Chondrocyte (in vitro differentiated cells): ENCODE data around the gene KRTAP2-2. TPM values are rescaled to one million over a fixed set of nuclear protein-coding genes. Genes with fewer than 3 reads are reported as not detected.
"Not testable (repeated sequence)": the region's sequence is repeated elsewhere in the genome, so short reads cannot be mapped to it uniquely, and the experiment has no call there.

Source experiments
- DNase-seq: peaks from one replicate; pipeline ENCODE4 v3.0.0; 2021; ENCODE audit warnings: mixed read lengths, low spot score
- H3K27ac Mint-ChIP-seq: one replicate; pipeline ENCODE4 v1.8.0; 2021; ENCODE audit warnings: mild to moderate bottlenecking, moderate library complexity, mixed read lengths; ENCODE audit not compliant: unreplicated experiment
- H3K27me3 Mint-ChIP-seq: 2 replicates; pipeline ENCODE4 v1.8.0; 2021; ENCODE audit warnings: low read depth, mixed read lengths
- H3K36me3 Mint-ChIP-seq: 2 replicates; pipeline ENCODE4 v1.8.0; 2021; ENCODE audit warnings: low read depth, mixed read lengths
- H3K4me1 Mint-ChIP-seq: 2 replicates; pipeline ENCODE4 v1.8.0; 2021; ENCODE audit warnings: low read depth, mild to moderate bottlenecking, mixed read lengths
- H3K4me3 Mint-ChIP-seq: one replicate; pipeline ENCODE4 v1.8.0; 2021; ENCODE audit warnings: mild to moderate bottlenecking, moderate library complexity, mixed read lengths; ENCODE audit not compliant: unreplicated experiment
- H3K9me3 Mint-ChIP-seq: 2 replicates; pipeline ENCODE4 v1.8.0; 2021; ENCODE audit warnings: low read depth, mixed read lengths
- long read RNA-seq: library from polyadenylated mRNA; stranded (forward); transcript quantifications from one replicate; pipeline ENCODE4 v2.0.0, GENCODE V29; 2021
- total RNA-seq: library from RNA; stranded (reverse); gene quantifications from 3 replicates; pipeline ENCODE4 v1.2.1, GENCODE V29; 2021
- TF ChIP-seq, protein P1 (sequence below): fragments of 200-600 bp; sonication (generic); IDR thresholded peaks from 2 replicates; pipeline ENCODE4 v1.5.0; 2021; ENCODE audit warnings: antibody characterized with exemption, mild to moderate bottlenecking, moderate library complexity

KRTAP2-2 gene, protein sequence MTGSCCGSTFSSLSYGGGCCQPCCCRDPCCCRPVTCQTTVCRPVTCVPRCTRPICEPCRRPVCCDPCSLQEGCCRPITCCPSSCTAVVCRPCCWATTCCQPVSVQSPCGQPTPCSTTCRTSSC
- not detected in 3 replicates for total RNA-seq
- long read RNA-seq = 0 reads

DNA sequence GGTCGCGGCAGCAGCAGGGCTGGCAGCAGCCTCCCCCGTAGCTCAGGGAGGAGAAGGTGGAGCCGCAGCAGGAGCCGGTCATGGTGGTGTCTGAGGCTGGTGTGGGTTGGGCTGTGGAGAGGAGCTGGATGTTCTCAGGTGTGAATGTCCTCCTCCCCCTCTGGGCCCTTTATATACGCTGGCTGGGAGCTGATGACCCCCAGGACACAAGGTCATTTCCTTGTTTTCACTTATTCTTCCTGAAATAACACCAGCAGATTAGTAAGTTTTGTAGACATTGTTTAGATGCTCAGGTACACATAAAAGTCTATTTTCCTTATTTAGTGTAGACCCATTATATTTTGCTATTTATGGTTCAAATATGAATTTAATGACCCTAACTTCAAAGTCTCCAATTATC is at the start of gene KRTAP2-2:
Gene KRTAP2-2 (minus strand): TSS at position 101 of the 400 bp plus-strand sequence. CDS start 19 bp downstream, at position 82.
- H3K36me3 Mint-ChIP-seq, H3K4me3 Mint-ChIP-seq, DNase-seq, H3K27me3 Mint-ChIP-seq, H3K9me3 Mint-ChIP-seq, H3K27ac Mint-ChIP-seq: not testable (repeated sequence)
- peaks cover 12% of the 10 kb centered on the region for H3K4me1 Mint-ChIP-seq

DNA sequence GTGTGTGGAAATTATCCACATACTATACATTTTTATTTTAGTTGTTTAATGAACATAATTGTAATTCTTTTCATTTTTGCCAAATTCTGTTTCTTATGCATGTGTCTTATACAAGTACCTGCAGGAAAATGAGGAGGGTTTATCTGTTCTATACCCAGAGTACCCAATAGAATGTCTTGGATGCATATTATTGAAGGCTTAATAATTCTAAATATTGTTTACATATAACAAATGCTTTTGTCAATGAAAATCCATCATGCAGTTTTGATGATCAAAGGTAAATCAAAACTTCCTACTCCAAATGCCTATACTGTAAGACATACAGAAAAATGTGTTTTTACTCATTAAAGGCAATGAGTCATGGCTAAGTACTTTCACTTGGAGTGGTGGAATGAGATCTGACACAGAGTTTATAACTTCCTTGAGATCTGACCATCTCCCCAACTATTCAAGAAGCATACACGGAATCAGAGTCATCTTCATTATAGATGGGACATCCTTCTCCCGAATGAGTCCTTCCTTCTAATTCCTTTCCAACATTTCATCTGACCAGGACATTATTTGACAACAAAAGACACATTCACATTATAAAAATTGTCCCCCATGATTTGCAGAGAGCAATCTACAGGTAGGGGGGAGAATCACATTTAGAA is 49.5 kb upstream of the KRTAP2-2 start:
- not testable (repeated sequence) for H3K27me3 Mint-ChIP-seq, H3K4me3 Mint-ChIP-seq, DNase-seq, H3K36me3 Mint-ChIP-seq, H3K9me3 Mint-ChIP-seq
- H3K4me1 Mint-ChIP-seq = peaks cover 32% of the 10 kb centered on the region
- peak overlapping the region; percentile 9 for H3K27ac Mint-ChIP-seq

DNA sequence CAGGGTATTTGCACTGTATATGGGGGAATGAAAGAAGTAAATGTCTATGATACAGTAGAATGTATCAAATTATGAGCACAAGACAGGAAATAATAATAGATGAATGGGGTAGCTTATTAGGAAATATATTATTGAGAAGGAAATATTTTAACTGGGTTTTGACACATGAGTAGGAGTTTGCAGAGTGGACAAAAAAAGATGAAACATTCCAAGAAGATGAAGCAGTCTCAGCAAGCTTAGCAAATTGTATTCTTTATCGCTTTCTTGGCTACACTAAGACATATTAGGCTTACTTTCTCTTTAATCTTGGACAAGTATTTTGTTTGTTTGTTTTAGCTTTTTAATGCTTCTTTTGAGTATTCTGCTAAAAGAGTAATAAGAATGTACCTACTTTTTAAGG is 48.9 kb upstream of the KRTAP2-2 start:
- peaks cover 36% of the 10 kb centered on the region for H3K4me1 Mint-ChIP-seq
- no peaks in the 10 kb centered on the region for H3K9me3 Mint-ChIP-seq
- no peak for DNase-seq
- no peaks in the 10 kb centered on the region for H3K27me3 Mint-ChIP-seq
- H3K36me3 Mint-ChIP-seq = no peaks in the 10 kb centered on the region
- TF ChIP-seq, protein P1, sequence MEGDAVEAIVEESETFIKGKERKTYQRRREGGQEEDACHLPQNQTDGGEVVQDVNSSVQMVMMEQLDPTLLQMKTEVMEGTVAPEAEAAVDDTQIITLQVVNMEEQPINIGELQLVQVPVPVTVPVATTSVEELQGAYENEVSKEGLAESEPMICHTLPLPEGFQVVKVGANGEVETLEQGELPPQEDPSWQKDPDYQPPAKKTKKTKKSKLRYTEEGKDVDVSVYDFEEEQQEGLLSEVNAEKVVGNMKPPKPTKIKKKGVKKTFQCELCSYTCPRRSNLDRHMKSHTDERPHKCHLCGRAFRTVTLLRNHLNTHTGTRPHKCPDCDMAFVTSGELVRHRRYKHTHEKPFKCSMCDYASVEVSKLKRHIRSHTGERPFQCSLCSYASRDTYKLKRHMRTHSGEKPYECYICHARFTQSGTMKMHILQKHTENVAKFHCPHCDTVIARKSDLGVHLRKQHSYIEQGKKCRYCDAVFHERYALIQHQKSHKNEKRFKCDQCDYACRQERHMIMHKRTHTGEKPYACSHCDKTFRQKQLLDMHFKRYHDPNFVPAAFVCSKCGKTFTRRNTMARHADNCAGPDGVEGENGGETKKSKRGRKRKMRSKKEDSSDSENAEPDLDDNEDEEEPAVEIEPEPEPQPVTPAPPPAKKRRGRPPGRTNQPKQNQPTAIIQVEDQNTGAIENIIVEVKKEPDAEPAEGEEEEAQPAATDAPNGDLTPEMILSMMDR = no peak
- H3K4me3 Mint-ChIP-seq = no peak overlapping the region
- no peak overlapping the region for H3K27ac Mint-ChIP-seq

DNA sequence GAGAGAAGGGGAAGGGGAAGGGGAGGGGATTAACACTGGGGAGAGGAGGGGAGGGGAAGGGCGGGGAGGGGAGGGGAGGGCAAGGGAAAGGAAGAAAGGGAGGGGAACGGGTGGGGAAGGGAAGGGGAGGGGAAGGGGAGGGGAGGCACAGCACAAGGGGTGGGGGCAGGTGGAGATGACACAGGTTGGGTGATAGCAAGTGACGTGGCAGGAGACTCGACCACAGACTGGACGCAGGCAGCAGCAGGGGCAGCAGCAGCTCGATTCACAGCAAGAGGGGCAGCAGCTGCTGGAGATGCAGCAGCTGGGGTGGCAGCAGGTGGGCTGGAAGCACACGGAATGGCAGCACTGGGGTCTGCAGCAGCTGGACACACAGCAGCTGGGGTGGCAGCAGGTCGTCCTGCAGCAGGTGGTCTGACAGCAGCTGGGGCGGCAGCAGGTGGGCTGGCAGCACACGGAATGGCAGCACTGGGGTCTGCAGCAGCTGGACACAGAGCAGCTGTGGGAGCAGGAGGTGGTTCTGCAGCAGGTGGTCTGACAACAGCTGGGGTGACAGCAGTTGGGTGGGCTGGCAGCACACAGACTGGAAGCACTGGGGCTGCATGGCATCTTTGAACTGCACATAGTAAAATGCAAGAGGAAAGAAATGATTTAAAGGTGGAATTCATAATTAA is 46.7 kb upstream of the KRTAP2-2 start, which contains the start of gene KRTAP4-16:
Gene KRTAP4-16 (minus strand): TSS at position 624 of the 674 bp plus-strand sequence. CDS start 0 bp downstream, at position 624.
- Mint-ChIP-seq H3K4me3 (no peak within 1 kb of the TSS), H3K9me3 (no peaks in the 10 kb centered on the region), H3K27me3 (no peaks in the 10 kb centered on the region), H3K36me3 (no peaks in the 10 kb centered on the region), H3K4me1 (peaks cover 48% of the 10 kb centered on the region), H3K27ac (no peak within 1 kb of the TSS)
- no peak for DNase-seq
- TF ChIP-seq, protein P1 = no peak

DNA sequence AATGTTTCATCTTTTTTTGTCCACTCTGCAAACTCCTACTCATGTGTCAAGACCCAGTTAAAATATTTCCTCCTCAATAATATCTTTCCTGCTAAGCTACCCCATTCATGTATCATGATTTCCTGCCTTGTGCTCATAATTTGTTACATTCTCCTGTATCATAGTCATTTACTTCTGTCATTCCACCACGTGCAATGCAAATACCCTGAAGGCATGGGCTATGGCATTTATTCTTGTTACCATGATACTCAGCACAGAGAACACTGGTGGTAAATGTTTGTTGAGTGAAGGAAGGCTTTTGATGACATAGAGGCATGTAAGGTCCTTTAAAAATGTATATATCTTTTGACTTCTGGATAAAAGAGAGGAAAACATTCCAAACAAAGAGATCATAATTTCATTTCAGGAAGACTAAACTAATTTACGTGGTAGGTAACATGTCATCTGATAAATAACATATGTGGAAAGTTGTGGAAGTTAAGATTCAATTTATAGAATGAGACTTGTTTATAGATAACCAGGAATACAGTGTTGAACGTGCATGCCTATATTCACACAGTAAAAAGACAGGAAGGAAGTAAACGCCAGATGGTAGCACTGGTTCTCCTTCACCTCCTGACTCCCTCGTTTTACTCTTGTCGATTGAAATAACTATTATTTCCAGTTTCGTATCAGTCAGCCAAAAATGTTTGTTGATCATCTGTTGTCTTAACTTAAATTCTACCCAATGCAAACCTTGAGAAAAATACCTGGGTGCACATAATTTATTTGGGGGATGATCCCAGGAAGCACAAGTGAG is 44.9 kb upstream of the KRTAP2-2 start:
- H3K36me3 Mint-ChIP-seq, H3K9me3 Mint-ChIP-seq, DNase-seq, H3K4me3 Mint-ChIP-seq, H3K27me3 Mint-ChIP-seq: not testable (repeated sequence)
- Mint-ChIP-seq H3K4me1 (peaks cover 41% of the 10 kb centered on the region), H3K27ac (peak overlapping the region; percentile 64)

DNA sequence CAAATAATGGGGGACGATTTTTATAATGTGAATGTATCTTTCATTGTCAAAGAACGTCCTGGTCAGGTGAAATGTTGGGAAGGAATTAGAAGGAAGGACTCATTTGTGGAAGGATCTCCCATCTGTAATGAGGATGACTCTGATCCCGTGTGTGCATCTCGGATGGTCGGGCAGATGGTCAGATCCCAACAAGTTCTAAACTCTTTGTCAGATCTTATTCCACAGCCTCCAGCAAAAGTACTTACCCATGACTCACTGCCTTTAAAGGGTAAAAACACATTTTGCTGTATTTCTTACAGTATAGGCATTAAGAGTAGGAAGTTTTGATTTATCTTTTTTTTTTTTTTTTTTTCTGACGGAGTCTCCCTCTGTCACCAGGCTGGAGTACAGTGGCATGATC is 43.5 kb upstream of the KRTAP2-2 start:
- no peak overlapping the region for H3K4me3 Mint-ChIP-seq
- no peaks in the 10 kb centered on the region for H3K9me3 Mint-ChIP-seq
- no peaks in the 10 kb centered on the region for H3K36me3 Mint-ChIP-seq
- H3K27ac Mint-ChIP-seq = peak overlapping the region; percentile 45
- TF ChIP-seq, protein P1 = no peak
- H3K27me3 Mint-ChIP-seq = no peaks in the 10 kb centered on the region
- H3K4me1 Mint-ChIP-seq = peaks cover 30% of the 10 kb centered on the region
- DNase-seq = no peak
